Colonic mucosa (tissue), 4 donors: ENCODE measurements around the gene ATF5. TPM values are rescaled to one million over a fixed set of nuclear protein-coding genes. Genes with fewer than 3 reads are reported as not detected.

ENCODE experiments used
- DNase-seq: peaks from one replicate; pipeline ENCODE4 v3.0.0-alpha.2; 2020
- H3K27ac ChIP-seq: fragments of 200-600 bp; one replicate; pipeline ENCODE4 v1.8.0; 2021
- H3K27me3 ChIP-seq: fragments of 200-600 bp; one replicate; pipeline ENCODE4 v1.8.0; 2021
- H3K36me3 ChIP-seq: fragments of 200-600 bp; one replicate; pipeline ENCODE4 v1.8.0; 2021
- H3K4me1 ChIP-seq: fragments of 200-600 bp; one replicate; pipeline ENCODE4 v1.8.0; 2021; ENCODE audit warnings: mild to moderate bottlenecking
- H3K4me3 ChIP-seq: fragments of 200-600 bp; one replicate; pipeline ENCODE4 v1.8.0; 2021
- H3K9ac ChIP-seq, 2 donors: one replicate each; pipeline ENCODE4 v1.7.0; 2013; ENCODE audit warnings: control low read depth in 2 of 2, low read depth in 2 of 2, low read length in 2 of 2
- H3K9me3 ChIP-seq: fragments of 200-600 bp; one replicate; pipeline ENCODE4 v1.8.0; 2021
- CTCF ChIP-seq: fragments of 200-600 bp; IDR thresholded peaks from one replicate; pipeline ENCODE4 v1.8.0; 2022; ENCODE audit warnings: antibody characterized with exemption, mild to moderate bottlenecking
- intact Hi-C: fragments of 100-400 bp; cut with DNase I; formaldehyde crosslinking; loops from one replicate; pipeline ENCODE4 v1.14.1; 2022
- total RNA-seq, 2 donors: library from RNA; stranded (reverse); fragmentation: NEBNext Ultra II Directional in 1 of 2; extraction: Animal tissue kit (Norgen Biotek cat#: 25700) in 1 of 2; gene quantifications; one replicate each; pipeline ENCODE4 v1.2.1, GENCODE V29; 2021
- donor health status: healthy.
- donor health status: DM: no; HTN: no; CAD: no.
- donor health status: DM: no; HTN: no; CAD: no.

The ATF5 gene
- total RNA-seq, 2 donors from 2014 or later: 16.7 to 24.7 TPM

GRCh38 chr19:49896863-49897621 is 32.0 kb upstream of the ATF5 start, which contains the start of gene IL4I1:
Gene IL4I1 (minus strand): TSS chr19:49896887. CDS start chr19:49896160, 727 bp downstream.
- DNase-seq: no peak
- Histone ChIP-seq H3K4me3 (no peak within 1 kb of the TSS), H3K36me3 (no peaks in the 10 kb centered on the region), H3K9me3 (no peaks in the 10 kb centered on the region), H3K27me3 (no peaks in the 10 kb centered on the region), H3K4me1 (no peaks in the 10 kb centered on the region), H3K27ac (peak within 1 kb of the TSS; percentile 37), H3K9ac (peak within 1 kb of the TSS in 1 of 2 donors; percentile 55)
- TF ChIP-seq CTCF: no peak
- intact Hi-C loops: no loop called here

GRCh38 chr19:49904136-49904535 is 24.9 kb upstream of the ATF5 start:
- Histone ChIP-seq H3K4me1 (no peaks in the 10 kb centered on the region), H3K27me3 (no peaks in the 10 kb centered on the region), H3K36me3 (peaks cover 6% of the 10 kb centered on the region), H3K9me3 (no peaks in the 10 kb centered on the region), H3K27ac (no peak overlapping the region), H3K4me3 (no peak overlapping the region), H3K9ac (no peak overlapping the region)
- DNase-seq: no peak
- TF ChIP-seq CTCF: no peak
- intact Hi-C loops: no loop called here

GRCh38 chr19:49906879-49907564 is 22.0 kb upstream of the ATF5 start:
- H3K36me3 ChIP-seq: peaks cover 6% of the 10 kb centered on the region
- H3K9ac ChIP-seq: no peak overlapping the region
- no peaks in the 10 kb centered on the region for H3K9me3 ChIP-seq
- no peaks in the 10 kb centered on the region for H3K4me1 ChIP-seq
- H3K27ac ChIP-seq: no peak overlapping the region
- TF ChIP-seq CTCF: no peak
- H3K27me3 ChIP-seq: no peaks in the 10 kb centered on the region
- no peak overlapping the region for H3K4me3 ChIP-seq
- intact Hi-C loops: no loop called here
- no peak for DNase-seq

GRCh38 chr19:49907745-49908446 is 21.1 kb upstream of the ATF5 start:
- no peak overlapping the region for H3K27ac ChIP-seq
- H3K27me3 ChIP-seq: no peaks in the 10 kb centered on the region
- H3K9ac ChIP-seq: no peak overlapping the region
- H3K4me3 ChIP-seq: no peak overlapping the region
- peaks cover 6% of the 10 kb centered on the region for H3K36me3 ChIP-seq
- H3K9me3 ChIP-seq: no peaks in the 10 kb centered on the region
- intact Hi-C loops: no loop called here
- no peak for TF ChIP-seq CTCF
- H3K4me1 ChIP-seq: no peaks in the 10 kb centered on the region
- DNase-seq: no peak
